Limb (tissue), 2 donors: ENCODE data around the gene CHD1.

Experiments
- DNase-seq, 2 donors: peaks; one replicate each; pipeline ENCODE4 v3.0.0-alpha.2; 2016; ENCODE audit errors: extremely low spot score in 2 of 2

The CHD1 gene

GRCh38 chr5:98936948-98937715 lies 8.3 kb upstream of the CHD1 start:
- DNase-seq: no peak

- DNase-seq: no peak
Observed at GRCh38 chr5:98935206-98935605, 6.4 kb upstream of the CHD1 start.

- no peak for DNase-seq
Observed at GRCh38 chr5:98934546-98934945, 5.7 kb upstream of the CHD1 start.

GRCh38 chr5:98933445-98934072 lies 4.8 kb upstream of the CHD1 start:
- DNase-seq: no peak

- no peak for DNase-seq
Observed at GRCh38 chr5:98930972-98931762, 2.4 kb upstream of the CHD1 start.

GRCh38 chr5:98929710-98930298 lies 997 bp upstream of the CHD1 start:
- no peak for DNase-seq

- DNase-seq: peak; percentile 68 to 91
Observed at GRCh38 chr5:98927989-98928872, 576 bp downstream of the CHD1 start.

GRCh38 chr5:98927242-98927988 lies 1.4 kb downstream of the CHD1 start:
- DNase-seq: peak; percentile 40 to 53

- no peak for DNase-seq
Observed at GRCh38 chr5:98923966-98924365, 4.8 kb downstream of the CHD1 start.

GRCh38 chr5:98921947-98922505 lies 6.8 kb downstream of the CHD1 start:
- DNase-seq: no peak

- no peak for DNase-seq
Observed at GRCh38 chr5:98917433-98917832, 11.4 kb downstream of the CHD1 start.

- no peak for DNase-seq
Observed at GRCh38 chr5:98916540-98916939, 12.3 kb downstream of the CHD1 start.

- DNase-seq: no peak
Observed at GRCh38 chr5:98913911-98914310, 14.9 kb downstream of the CHD1 start.

- DNase-seq: peak in 1 of 2 donors; percentile 18
Observed at GRCh38 chr5:98911280-98912040, 17.3 kb downstream of the CHD1 start.

- no peak for DNase-seq
Observed at GRCh38 chr5:98909363-98909762, 19.4 kb downstream of the CHD1 start.

- DNase-seq: no peak
Observed at GRCh38 chr5:98907951-98908350, 20.9 kb downstream of the CHD1 start.

- DNase-seq: no peak
Observed at GRCh38 chr5:98906756-98907355, 22.0 kb downstream of the CHD1 start.

- DNase-seq: peak in 1 of 2 donors; percentile 56
Observed at GRCh38 chr5:98905857-98906688, 22.7 kb downstream of the CHD1 start.
